DOHH2 (cell line): ENCODE measurements around the gene SPON2.

Experiments used
- EZH2phosphoT487 ChIP-seq: fragments of 200-600 bp; sonication (generic); IDR thresholded peaks from 2 replicates; pipeline ENCODE4 v1.6.1; 2017; ENCODE audit warnings: borderline replicate concordance, mild to moderate bottlenecking, antibody characterized with exemption, low read length, moderate library complexity, mixed read lengths
- TF ChIP-seq, protein P1 (sequence below): fragments of 200-600 bp; sonication (generic); IDR thresholded peaks from one replicate; pipeline ENCODE4 v1.5.1; 2014; ENCODE audit warnings: antibody characterized with exemption, mild to moderate bottlenecking, low read depth, low read length; ENCODE audit not compliant: poor library complexity, severe bottlenecking

DNA sequence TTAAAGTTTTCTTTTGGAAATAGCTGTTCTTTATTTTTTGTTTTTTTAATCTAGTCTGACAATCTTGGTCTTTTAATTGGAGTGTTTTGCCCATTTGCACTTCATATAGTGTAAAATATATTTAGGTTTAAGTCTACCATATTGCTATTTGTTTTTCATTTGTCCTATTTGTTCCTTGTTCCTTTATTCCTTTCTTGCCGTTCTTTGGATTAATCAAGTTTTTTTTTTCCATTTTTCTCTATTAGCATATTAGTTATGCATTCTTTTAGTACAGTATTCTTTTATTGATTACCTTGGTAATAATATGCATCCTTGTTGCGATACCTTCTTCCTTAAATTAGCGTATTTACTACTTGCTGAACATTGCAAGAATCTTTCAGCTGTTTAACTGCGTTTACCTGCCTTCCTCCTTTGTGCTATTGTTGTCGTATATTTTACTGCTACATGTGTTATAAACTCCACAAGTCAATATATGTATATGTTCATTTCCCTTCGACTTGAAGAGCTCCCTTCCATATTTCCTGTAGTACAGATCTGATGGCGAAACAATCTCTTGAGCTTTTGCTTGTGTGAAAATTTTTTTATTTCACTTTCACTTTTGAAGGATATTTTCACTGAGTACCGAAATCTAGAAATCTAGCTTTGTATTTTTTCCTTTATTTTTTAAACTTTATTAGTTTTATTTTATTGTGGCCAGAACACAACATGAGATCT, 35.2 kb downstream of the SPON2 start:
- TF ChIP-seq EZH2phosphoT487 = no peak
- TF ChIP-seq, protein P1, sequence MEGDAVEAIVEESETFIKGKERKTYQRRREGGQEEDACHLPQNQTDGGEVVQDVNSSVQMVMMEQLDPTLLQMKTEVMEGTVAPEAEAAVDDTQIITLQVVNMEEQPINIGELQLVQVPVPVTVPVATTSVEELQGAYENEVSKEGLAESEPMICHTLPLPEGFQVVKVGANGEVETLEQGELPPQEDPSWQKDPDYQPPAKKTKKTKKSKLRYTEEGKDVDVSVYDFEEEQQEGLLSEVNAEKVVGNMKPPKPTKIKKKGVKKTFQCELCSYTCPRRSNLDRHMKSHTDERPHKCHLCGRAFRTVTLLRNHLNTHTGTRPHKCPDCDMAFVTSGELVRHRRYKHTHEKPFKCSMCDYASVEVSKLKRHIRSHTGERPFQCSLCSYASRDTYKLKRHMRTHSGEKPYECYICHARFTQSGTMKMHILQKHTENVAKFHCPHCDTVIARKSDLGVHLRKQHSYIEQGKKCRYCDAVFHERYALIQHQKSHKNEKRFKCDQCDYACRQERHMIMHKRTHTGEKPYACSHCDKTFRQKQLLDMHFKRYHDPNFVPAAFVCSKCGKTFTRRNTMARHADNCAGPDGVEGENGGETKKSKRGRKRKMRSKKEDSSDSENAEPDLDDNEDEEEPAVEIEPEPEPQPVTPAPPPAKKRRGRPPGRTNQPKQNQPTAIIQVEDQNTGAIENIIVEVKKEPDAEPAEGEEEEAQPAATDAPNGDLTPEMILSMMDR = no peak
